Esophagus squamous epithelium (tissue), 4 donors: ENCODE data around the gene DGKB.

Source experiments
- POLR2A ChIP-seq, 4 donors: fragments of 450-650 bp; IDR thresholded peaks; one replicate each; pipeline ENCODE4 v1.6.1; 2017; ENCODE audit warnings: antibody characterized with exemption in 4 of 4, mild to moderate bottlenecking in 4 of 4, moderate library complexity in 3 of 4
- TF ChIP-seq, protein P1 (sequence below), 6 experiments: fragments of 450-650 bp in 4 of 6; fragments of 200-600 bp in 2 of 6; sonication (generic) in 2 of 6; IDR thresholded peaks; one replicate each; pipeline ENCODE4 v1.5.1; 2016 to 2019; ENCODE audit warnings: antibody characterized with exemption in 6 of 6, mild to moderate bottlenecking in 4 of 6, moderate library complexity in 4 of 6

DNA sequence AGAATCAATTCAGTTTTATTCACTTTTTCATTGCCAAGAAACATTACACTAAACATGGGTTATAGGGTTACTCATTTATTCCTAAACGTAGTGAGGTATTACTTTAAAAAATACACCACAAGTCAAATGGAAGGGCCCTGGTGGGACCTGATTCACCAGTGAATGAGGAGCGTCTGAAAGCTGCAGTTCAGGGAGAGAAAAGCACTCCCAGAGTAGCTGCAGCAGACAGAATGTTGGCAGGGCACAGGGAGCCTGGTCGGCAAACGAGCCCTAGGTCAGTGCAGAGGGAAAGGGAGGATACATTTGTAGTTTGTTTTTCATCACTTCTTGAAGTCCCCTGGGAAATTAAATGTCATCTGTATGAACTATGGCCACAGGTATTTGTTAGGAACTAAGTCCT, 551.4 kb downstream of the DGKB start:
- TF ChIP-seq POLR2A (IDR thresholded peaks at IDR 0.05): no peak
- TF ChIP-seq, protein P1, sequence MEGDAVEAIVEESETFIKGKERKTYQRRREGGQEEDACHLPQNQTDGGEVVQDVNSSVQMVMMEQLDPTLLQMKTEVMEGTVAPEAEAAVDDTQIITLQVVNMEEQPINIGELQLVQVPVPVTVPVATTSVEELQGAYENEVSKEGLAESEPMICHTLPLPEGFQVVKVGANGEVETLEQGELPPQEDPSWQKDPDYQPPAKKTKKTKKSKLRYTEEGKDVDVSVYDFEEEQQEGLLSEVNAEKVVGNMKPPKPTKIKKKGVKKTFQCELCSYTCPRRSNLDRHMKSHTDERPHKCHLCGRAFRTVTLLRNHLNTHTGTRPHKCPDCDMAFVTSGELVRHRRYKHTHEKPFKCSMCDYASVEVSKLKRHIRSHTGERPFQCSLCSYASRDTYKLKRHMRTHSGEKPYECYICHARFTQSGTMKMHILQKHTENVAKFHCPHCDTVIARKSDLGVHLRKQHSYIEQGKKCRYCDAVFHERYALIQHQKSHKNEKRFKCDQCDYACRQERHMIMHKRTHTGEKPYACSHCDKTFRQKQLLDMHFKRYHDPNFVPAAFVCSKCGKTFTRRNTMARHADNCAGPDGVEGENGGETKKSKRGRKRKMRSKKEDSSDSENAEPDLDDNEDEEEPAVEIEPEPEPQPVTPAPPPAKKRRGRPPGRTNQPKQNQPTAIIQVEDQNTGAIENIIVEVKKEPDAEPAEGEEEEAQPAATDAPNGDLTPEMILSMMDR (IDR thresholded peaks at IDR 0.05): no peak
